Rectal smooth muscle tissue (tissue), 1 donor: ENCODE results near the gene ZNF652.

Experiments used
- H3K27ac ChIP-seq: one replicate; pipeline ENCODE4 v1.7.0; 2013; ENCODE audit warnings: low read depth, low read length, inconsistent platforms
- H3K27me3 ChIP-seq: one replicate; pipeline ENCODE4 v1.7.0; 2013; ENCODE audit warnings: low read length; ENCODE audit not compliant: control insufficient read depth, insufficient read depth
- H3K36me3 ChIP-seq: one replicate; pipeline ENCODE4 v1.7.0; 2013; ENCODE audit warnings: low read length; ENCODE audit not compliant: control insufficient read depth, insufficient read depth
- H3K4me1 ChIP-seq: one replicate; pipeline ENCODE4 v1.7.0; 2013; ENCODE audit warnings: low read length; ENCODE audit not compliant: control insufficient read depth, insufficient read depth
- H3K4me3 ChIP-seq: one replicate; pipeline ENCODE4 v1.7.0; 2013; ENCODE audit warnings: low read length
- H3K9ac ChIP-seq: one replicate; pipeline ENCODE4 v1.7.0; 2013; ENCODE audit warnings: low read length

The ZNF652 gene

DNA sequence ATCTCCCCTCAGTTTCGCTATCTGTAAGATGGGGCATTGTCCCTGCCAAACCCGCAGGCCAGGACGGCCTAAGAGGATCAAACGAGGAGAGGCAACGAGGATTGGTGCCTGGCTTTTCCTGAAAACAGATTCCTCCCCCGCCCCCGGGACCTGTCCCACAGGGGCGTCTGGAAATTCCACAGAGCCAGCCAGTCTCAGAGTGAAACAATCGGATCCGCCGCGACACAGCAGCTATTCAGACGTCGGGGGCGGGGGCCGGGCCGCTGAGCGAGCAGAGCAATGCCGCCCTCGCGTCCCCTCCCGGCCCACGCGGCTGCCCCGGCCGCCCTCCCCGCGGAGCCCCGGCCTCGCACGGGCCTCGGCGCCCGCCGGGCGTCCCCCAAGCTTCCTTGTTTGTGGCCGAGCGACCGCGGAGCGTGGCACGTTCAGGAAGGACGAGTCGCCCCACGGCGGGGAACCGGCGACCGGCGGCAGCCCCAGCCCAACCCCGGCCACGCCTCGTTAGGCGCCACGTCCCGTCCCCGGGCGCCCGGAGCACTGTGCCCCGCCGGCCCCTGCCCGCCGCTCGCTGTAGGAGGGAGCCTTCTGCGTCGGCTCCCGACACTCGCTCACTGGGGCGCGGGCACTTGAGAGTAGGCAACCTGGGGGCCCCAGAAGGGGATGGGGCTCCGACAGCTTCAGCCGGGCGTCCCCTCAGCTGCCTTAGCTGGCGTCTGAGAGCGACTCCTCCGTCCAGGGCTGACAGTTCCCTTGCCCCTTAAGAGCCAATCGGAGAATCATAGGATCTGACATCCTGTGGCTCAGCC lies 101.8 kb downstream of the ZNF652 start:
- Histone ChIP-seq H3K4me3 (peak overlapping the region; percentile 64), H3K27ac (no peak overlapping the region), H3K27me3 (no peaks in the 10 kb centered on the region), H3K9ac (no peak overlapping the region), H3K36me3 (no peaks in the 10 kb centered on the region), H3K4me1 (no peaks in the 10 kb centered on the region)

DNA sequence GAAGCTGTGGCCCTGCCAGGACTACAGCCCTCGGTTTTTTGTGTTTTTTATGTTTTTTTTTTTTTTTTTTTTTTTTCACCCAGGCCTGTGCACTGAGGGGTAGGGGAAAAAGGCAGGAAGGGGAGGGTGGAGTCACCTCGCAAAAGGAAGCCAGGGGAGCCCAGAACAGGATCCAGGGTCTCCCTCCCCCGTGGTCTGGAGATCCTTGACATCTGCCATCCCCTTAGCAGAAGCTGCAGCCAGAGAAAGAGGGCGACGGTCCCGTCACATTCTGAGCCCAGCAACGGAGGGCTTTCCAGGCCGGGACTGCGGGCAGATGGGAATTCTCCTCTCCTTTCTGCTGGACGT lies 102.4 kb downstream of the ZNF652 start:
- peak overlapping the region; percentile 64 for H3K4me3 ChIP-seq
- no peak overlapping the region for H3K27ac ChIP-seq

DNA sequence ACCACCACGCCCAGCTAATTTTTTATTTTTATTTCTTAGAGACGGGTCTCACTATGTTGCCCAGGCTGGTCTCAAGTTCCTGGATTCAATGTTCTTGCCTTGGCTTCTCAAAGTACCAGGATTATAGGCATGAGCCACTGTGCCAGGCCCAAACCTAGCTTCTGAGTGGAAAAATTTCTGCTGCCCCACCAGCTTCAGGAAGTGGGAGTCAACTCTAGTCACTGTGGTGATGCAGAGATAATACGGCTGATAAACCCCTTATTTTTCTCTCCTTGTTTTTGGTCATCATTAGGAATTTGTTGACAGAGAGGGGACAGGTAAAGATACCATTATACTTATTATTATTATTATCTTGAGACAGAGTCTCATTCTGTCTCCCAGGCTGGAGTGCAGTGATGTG lies 103.7 kb downstream of the ZNF652 start:
- Histone ChIP-seq H3K27ac (no peak overlapping the region), H3K36me3 (no peaks in the 10 kb centered on the region), H3K4me3 (no peak overlapping the region), H3K27me3 (no peaks in the 10 kb centered on the region), H3K4me1 (no peaks in the 10 kb centered on the region), H3K9ac (no peak overlapping the region)

More for the DNA sequence above, 102.4 kb downstream of the ZNF652 start:
- Histone ChIP-seq H3K36me3 (no peaks in the 10 kb centered on the region), H3K4me1 (no peaks in the 10 kb centered on the region), H3K9ac (no peak overlapping the region), H3K27me3 (no peaks in the 10 kb centered on the region)

DNA sequence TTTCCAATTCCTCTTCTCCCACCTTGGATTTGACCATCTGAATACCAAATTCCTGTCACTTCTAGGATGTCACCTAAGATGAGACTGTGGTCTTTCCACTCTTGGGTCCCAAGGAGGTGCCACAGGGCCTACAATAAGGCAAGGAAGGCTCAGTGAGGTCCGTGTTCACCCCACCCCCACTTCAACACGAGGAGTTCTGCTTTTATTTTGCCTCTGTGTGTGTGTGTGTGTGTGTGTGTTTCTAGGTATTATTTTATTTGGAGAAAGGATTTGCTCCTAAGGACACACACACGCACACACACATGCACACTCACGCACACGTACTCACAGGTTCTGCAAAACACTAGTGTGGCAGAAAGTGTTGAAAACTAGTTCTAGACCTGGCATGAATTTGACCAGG lies 106.9 kb downstream of the ZNF652 start:
- Histone ChIP-seq H3K4me3 (no peak overlapping the region), H3K27me3 (no peaks in the 10 kb centered on the region)

DNA sequence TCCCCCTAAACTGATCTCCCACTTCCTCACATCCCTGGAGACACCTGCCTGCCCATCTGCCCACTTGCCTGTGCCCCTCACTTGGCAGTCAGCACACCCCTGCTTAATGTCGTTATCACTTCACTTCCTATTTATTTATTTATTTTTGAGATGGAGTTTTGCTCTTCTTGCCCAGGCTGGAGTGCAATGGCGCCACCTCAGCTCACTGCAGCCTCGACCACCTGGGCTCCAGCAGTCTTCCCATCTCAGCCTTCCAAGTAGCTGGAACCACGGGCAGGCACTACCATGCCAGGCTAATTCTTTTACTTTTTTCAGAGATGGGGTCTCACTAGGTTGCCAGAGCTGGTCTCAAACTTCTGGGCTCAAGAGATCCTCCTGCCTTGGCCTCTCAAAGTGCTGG lies 108.0 kb downstream of the ZNF652 start:
- no peaks in the 10 kb centered on the region for H3K4me1 ChIP-seq
- no peak overlapping the region for H3K9ac ChIP-seq
- H3K4me3 ChIP-seq, result no peak overlapping the region
- no peak overlapping the region for H3K27ac ChIP-seq
- H3K36me3 ChIP-seq, result no peaks in the 10 kb centered on the region
- H3K27me3 ChIP-seq, result no peaks in the 10 kb centered on the region

More for the DNA sequence above, 106.9 kb downstream of the ZNF652 start:
- no peak overlapping the region for H3K9ac ChIP-seq
- no peaks in the 10 kb centered on the region for H3K4me1 ChIP-seq
- H3K27ac ChIP-seq, result no peak overlapping the region
- no peaks in the 10 kb centered on the region for H3K36me3 ChIP-seq

DNA sequence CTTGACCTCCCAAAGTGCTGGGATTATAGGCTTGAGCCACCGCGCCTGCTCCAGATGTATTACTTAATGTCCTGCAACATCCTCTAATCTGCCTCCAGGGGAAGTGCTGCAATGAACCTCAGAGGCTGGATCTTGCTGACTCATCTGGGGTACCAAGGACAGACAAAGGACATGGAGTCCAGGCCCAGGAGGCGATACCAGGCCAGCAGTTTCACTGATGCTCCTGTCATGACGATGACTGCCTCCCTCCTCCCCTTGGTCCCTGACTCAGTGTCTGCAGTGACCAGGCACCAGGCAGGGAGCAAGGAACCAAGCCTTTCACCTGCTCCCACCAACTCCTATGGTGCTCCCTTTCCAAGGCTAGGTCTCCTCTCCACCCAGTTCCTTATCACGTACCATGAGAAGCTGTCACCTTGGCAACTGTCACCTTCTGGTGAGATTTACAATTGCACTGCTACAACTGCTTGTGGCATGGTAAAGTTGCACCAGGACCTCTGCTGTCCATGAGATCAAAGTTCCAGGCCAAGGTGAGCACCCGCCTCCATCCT lies 109.8 kb downstream of the ZNF652 start:
- H3K4me1 ChIP-seq, result no peaks in the 10 kb centered on the region
- H3K9ac ChIP-seq, result no peak overlapping the region
- H3K27me3 ChIP-seq, result no peaks in the 10 kb centered on the region
- no peaks in the 10 kb centered on the region for H3K36me3 ChIP-seq
- H3K4me3 ChIP-seq, result no peak overlapping the region
- no peak overlapping the region for H3K27ac ChIP-seq

DNA sequence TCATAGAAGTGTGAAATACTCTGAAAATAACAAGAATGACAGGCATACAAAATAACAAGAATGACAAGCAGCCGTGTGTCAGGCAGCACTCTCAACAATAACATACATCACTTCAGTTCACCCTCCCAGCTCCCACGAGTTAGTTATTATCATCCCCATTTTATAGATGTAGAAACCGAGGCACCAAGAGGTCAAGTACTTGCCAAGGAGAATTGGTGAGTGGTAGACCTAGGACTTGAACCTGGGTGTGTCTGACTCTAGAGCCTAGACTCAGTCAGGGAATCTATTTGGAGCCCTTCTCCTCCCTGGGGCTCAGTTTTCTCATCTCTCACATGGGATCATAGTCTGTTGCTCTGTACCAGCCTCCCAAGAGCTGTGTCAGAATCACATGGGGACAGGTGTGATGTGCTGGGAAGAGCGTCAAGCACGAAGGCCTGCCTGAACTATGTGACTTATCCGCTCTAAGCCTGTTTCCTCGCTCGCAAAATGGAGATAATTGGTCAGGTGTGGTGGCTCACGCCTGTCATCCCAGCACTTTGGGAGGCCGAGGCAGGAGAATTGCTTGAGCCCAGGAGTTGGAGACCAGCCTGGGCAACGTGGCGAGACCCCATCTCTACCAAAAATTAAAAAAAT lies 112.0 kb downstream of the ZNF652 start:
- Histone ChIP-seq H3K9ac (no peak overlapping the region), H3K27me3 (no peaks in the 10 kb centered on the region), H3K27ac (no peak overlapping the region), H3K4me1 (no peaks in the 10 kb centered on the region), H3K36me3 (no peaks in the 10 kb centered on the region), H3K4me3 (no peak overlapping the region)

DNA sequence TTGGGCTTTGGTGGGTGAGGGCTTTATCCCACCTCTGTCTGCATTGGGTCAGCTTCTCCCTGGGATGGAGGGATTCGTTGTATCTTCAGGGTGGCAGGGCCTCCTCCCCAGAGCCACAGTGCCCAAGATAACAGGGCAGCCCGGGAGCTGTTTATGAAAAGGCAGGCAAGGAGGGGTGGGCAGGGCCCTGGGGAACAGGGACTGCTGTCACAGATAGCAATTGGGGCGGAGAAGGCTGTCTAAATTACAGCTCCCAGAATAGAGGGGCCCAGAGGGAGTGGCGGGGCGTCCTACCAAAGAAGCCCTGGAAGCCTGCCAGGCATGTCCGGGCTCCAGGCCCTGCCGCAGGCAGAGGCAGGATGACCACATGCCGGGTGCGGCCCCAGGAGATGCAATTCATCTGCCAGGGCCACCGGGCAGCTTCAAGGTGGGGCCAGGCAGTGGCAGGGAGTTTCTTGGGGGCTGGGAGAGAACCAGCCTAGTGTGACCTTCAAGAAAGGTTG lies 112.7 kb downstream of the ZNF652 start:
- Histone ChIP-seq H3K36me3 (no peaks in the 10 kb centered on the region), H3K27ac (no peak overlapping the region), H3K9ac (no peak overlapping the region)

DNA sequence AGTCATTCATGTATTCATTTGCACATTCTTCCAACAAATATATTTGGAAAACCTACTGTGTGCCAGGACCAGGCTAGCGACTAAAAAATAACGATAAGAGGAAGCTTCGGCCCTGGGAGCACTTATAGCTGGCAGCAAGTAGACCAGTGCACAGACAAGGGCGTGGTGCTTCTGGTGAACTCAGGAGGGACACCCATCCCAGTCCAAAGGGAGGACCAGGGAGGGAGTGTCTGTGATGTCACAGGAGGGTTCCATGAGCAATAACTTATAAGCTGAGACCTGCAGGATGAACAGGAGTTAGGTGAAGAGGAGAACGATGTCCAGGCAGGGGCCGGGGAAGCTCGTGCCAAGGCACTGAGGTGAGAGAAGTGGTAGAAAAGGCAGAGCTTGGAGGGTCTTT lies 114.1 kb downstream of the ZNF652 start:
- Histone ChIP-seq H3K36me3 (no peaks in the 10 kb centered on the region), H3K4me3 (no peak overlapping the region), H3K27me3 (no peaks in the 10 kb centered on the region), H3K27ac (no peak overlapping the region), H3K9ac (no peak overlapping the region), H3K4me1 (no peaks in the 10 kb centered on the region)

More for the DNA sequence above, 112.7 kb downstream of the ZNF652 start:
- no peaks in the 10 kb centered on the region for H3K27me3 ChIP-seq
- H3K4me1 ChIP-seq, result no peaks in the 10 kb centered on the region
- no peak overlapping the region for H3K4me3 ChIP-seq

DNA sequence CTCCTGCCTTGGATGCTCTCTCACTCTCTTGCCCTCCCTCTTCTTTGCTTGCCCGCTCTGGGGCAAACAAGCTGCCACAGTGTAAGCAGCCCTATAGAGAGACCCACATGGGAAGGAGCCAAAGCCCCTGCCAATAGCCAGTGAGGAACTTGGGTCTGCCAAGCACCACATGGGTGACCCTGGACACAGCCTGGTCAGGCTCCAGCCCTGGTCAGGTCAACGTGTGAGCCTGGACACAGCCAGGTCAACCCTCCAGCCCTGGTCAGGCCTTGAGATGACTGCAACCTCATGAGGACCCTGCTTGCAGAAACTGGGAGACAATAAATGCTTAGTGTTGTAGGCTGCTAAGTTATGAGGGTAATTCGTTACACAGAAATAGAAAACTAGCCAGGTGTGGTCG lies 117.2 kb downstream of the ZNF652 start:
- Histone ChIP-seq H3K4me3 (no peak overlapping the region), H3K36me3 (no peaks in the 10 kb centered on the region), H3K4me1 (no peaks in the 10 kb centered on the region), H3K9ac (no peak overlapping the region), H3K27me3 (no peaks in the 10 kb centered on the region), H3K27ac (no peak overlapping the region)
